ENCODE measurements around the gene FNDC3A. TPM values are rescaled to one million over a fixed set of nuclear protein-coding genes. Genes with fewer than 3 reads are reported as not detected.

The FNDC3A gene
- total and polyA plus RNA-seq, 11 donors = 10.1 to 38.3 (median 21.9) TPM

DNA sequence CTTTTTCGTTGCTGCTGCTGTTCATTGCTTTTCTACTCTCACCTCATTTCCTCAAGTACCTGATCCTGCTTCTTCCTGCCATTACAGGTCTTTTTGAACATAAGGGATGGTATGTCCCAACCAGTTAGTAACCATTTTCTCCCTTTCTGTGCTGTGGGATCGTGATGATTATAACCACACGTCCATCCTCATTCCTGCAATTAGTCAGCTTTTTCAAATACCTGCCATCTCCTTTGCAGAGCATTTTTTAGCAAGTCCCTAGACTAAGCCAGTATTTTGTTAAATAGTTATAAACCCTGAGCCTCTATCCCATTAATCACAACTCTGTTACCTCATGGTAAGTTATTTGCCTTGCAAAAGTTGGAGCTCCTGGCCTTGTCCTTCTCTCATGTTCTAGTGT, 109.2 kb downstream of the FNDC3A start:
- Histone ChIP-seq H3K4me3 (no peak overlapping the region), H3K27ac (no peak overlapping the region), H3K36me3 (peaks cover 0 to 9% (median 0%) of the 10 kb centered on the region in 9 donors), H3K9me3 (no peaks in the 10 kb centered on the region), H3K27me3 (no peaks in the 10 kb centered on the region), H3K4me1 (peaks cover 0 to 15% (median 0%) of the 10 kb centered on the region in 12 donors)
- intact Hi-C loops (cut with DNase I) = no loop called here
- 86 to 94% (median 89%) methylated on average over 3 of the region's 3 CpGs for WGBS, 4 donors
- ATAC-seq (no peak), DNase-seq (no peak)
- no peak for TF ChIP-seq POLR2A (IDR thresholded peaks at IDR 0.05)
- TF ChIP-seq, protein P1, sequence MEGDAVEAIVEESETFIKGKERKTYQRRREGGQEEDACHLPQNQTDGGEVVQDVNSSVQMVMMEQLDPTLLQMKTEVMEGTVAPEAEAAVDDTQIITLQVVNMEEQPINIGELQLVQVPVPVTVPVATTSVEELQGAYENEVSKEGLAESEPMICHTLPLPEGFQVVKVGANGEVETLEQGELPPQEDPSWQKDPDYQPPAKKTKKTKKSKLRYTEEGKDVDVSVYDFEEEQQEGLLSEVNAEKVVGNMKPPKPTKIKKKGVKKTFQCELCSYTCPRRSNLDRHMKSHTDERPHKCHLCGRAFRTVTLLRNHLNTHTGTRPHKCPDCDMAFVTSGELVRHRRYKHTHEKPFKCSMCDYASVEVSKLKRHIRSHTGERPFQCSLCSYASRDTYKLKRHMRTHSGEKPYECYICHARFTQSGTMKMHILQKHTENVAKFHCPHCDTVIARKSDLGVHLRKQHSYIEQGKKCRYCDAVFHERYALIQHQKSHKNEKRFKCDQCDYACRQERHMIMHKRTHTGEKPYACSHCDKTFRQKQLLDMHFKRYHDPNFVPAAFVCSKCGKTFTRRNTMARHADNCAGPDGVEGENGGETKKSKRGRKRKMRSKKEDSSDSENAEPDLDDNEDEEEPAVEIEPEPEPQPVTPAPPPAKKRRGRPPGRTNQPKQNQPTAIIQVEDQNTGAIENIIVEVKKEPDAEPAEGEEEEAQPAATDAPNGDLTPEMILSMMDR (IDR thresholded peaks at IDR 0.05) = no peak

DNA sequence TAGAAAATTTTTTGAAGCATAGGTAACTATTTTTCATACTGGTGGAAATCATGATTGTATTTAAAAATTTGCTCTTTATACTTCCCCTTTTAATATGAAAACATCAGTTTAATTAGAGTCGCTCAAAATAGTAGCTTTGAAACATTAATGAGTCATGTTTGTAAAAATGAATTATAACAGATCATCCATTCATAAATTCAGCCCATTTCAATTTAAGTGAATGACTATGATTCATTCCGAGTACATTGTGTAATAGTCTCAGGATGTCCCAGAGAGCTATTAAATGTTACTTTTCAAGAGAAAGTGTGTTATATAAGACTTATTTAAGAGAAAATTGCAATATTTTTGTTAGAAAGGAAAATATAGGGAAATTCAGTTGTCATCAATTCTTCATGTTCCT, 111.0 kb downstream of the FNDC3A start:
- TF ChIP-seq, protein P1 (IDR thresholded peaks at IDR 0.05) = no peak
- no peak for TF ChIP-seq POLR2A (IDR thresholded peaks at IDR 0.05)
- H3K4me1 ChIP-seq = peaks cover 0 to 15% (median 0%) of the 10 kb centered on the region in 12 donors
- WGBS, 4 donors = 75 to 85% (median 78%) methylated on average over 2 of the region's 2 CpGs
- no peaks in the 10 kb centered on the region for H3K27me3 ChIP-seq
- no peak overlapping the region for H3K4me3 ChIP-seq
- no peaks in the 10 kb centered on the region for H3K36me3 ChIP-seq
- peak in 1 of 4 donors; percentile 63 for ATAC-seq
- intact Hi-C loops (cut with DNase I) = no loop called here
- H3K27ac ChIP-seq = peak overlapping the region in 1 of 12 donors; percentile 16
- no peaks in the 10 kb centered on the region for H3K9me3 ChIP-seq
- DNase-seq = no peak

DNA sequence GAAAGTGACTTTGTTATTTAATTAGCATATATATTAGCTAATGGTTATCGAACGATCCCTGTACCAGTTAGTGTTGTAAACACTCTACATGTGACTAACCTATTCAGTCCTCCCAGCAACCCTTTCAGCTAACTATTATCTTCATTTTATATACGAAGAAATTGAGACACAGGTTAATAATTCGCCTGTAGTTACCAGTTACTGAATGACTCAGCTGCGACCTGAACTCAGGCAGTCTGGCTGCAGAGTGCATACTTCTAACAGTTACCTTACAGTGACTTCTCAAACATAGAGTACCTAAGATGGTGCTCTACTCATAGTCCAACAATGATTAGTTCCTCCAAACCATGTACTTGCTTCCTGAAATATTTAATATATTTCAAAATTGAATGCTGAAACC, 117.7 kb downstream of the FNDC3A start:
- H3K4me3 ChIP-seq = no peak overlapping the region
- no peak for ATAC-seq
- no peaks in the 10 kb centered on the region for H3K36me3 ChIP-seq
- WGBS, 4 donors = 95 to 96% (median 95%) methylated on average over 5 of the region's 5 CpGs
- DNase-seq = no peak
- H3K4me1 ChIP-seq = peaks cover 8 to 31% (median 18%) of the 10 kb centered on the region in 12 donors
- no peaks in the 10 kb centered on the region for H3K27me3 ChIP-seq
- no peaks in the 10 kb centered on the region for H3K9me3 ChIP-seq
- TF ChIP-seq, protein P1 (IDR thresholded peaks at IDR 0.05) = no peak
- TF ChIP-seq POLR2A (IDR thresholded peaks at IDR 0.05) = no peak
- no peak overlapping the region for H3K27ac ChIP-seq
- intact Hi-C loops (cut with DNase I) = loop anchor here in 2 of 10 donors (10.0 kb wide), 2 partner anchors 109 to 119 kb away; partner anchors contain the start of gene FNDC3A (in 1 of the 2)

DNA sequence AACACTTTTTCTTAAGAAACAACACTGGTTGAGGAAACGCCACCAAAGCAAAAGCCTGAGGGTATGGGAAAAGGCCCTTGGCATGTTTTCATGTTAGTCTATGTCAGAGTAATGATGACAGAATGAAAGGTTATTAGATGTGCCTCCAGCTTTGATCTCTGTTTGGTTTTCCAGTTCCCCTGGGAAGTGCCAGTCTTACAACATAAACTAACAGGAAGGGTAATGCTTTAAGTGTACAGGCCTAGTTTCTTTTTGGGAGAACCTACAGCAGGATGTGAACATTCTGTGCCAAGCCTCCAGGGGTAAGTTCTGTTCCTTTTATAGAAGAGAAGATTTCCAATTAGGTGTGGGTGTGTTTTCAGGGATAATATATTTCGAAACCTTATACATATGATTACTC, 121.7 kb downstream of the FNDC3A start:
- TF ChIP-seq, protein P1 (IDR thresholded peaks at IDR 0.05) = no peak
- H3K27ac ChIP-seq = peak overlapping the region in 11 of 12 donors; percentile 24 to 87 (median 75)
- peaks cover 8 to 44% (median 28%) of the 10 kb centered on the region in 12 donors for H3K4me1 ChIP-seq
- H3K27me3 ChIP-seq = no peaks in the 10 kb centered on the region
- peak in 2 of 4 donors; percentile 11 to 49 for ATAC-seq
- H3K36me3 ChIP-seq = no peaks in the 10 kb centered on the region
- no peak for DNase-seq
- 84 to 97% (median 91%) methylated on average over 2 of the region's 2 CpGs for WGBS, 4 donors
- H3K9me3 ChIP-seq = no peaks in the 10 kb centered on the region
- intact Hi-C loops (cut with DNase I) = loop anchor here in 3 of 10 donors (5.0 to 10.0 kb wide), 4 partner anchors 113 to 185 kb away; partner anchors contain the start of gene FNDC3A (in 2 of the 3)
- no peak overlapping the region for H3K4me3 ChIP-seq

Data from heart left ventricle (tissue), 16 donors.